ENCODE results near the gene ZNF567.

The ZNF567 gene

GRCh38 chr19:36750066-36750691 is 62.8 kb downstream of the ZNF567 start:
- DNase-seq (ENCODE audit: low read depth) = no peak

All from stimulated activated CD8-positive, alpha-beta memory T cell treated with anti-CD3 and anti-CD28 coated beads, Interleukin-12 subunit alpha, Interleukin-12 subunit beta, amount 100 ng/mL, for 1 hour (primary cell).